SK-N-SH (cell line): ENCODE data around the gene GEMIN7.

ENCODE experiments used
- FOSL2 ChIP-seq: IDR thresholded peaks from 2 replicates; pipeline ENCODE4 v1.4.0; 2012; ENCODE audit warnings: low read depth, mild to moderate bottlenecking, moderate library complexity, borderline replicate concordance
- MEF2A ChIP-seq: IDR thresholded peaks from 2 replicates; pipeline ENCODE4 v1.4.0; 2012; ENCODE audit warnings: low read depth, borderline replicate concordance
- MXI1 ChIP-seq: IDR thresholded peaks from 2 replicates; pipeline ENCODE4 v1.6.1; 2012; ENCODE audit warnings: mild to moderate bottlenecking, low read depth, low read length, improper control_type of control experiment
- NFIC ChIP-seq: IDR thresholded peaks from 2 replicates; pipeline ENCODE4 v1.4.0; 2012; ENCODE audit warnings: borderline replicate concordance
- POLR2AphosphoS5 ChIP-seq: IDR thresholded peaks from 2 replicates; pipeline ENCODE4 v1.6.1; 2012; ENCODE audit warnings: low read depth, low read length
- RFX5 ChIP-seq: IDR thresholded peaks from 2 replicates; pipeline ENCODE4 v1.6.1; 2012; ENCODE audit warnings: mild to moderate bottlenecking, improper control_type of control experiment, low read length
- TF ChIP-seq, protein P1 (sequence below): fragments of 200-600 bp; sonication (generic); IDR thresholded peaks from 2 replicates; pipeline ENCODE4 v1.6.1; 2017; ENCODE audit warnings: antibody characterized with exemption, mild to moderate bottlenecking, moderate library complexity
- TF ChIP-seq, protein P2 (sequence below): IDR thresholded peaks from 2 replicates; pipeline ENCODE4 v1.4.0; 2012; ENCODE audit warnings: low read depth
- TF ChIP-seq, protein P3 (sequence below): IDR thresholded peaks from 2 replicates; pipeline ENCODE4 v1.6.1; 2012; ENCODE audit warnings: mild to moderate bottlenecking, low read depth, low read length, moderate library complexity

DNA sequence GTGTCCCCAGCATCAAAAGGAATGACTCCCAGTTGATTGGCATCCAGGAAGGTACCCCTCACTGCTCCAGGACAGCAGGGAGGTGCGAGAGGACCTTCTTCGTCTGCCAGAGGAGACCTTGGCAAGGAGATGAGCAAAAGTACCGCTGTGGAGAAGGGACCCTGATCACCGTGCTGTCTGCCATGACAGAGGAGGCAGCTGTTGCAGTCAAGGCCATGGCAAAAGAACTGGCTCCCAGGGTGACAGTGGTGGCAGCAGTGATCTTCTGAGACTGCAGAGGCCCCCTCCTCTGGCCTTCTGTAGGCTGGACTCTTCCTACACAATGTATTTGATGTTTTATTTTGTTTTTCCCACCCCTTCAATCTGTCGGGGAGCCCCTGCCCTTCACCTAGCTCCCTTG lies 49.7 kb downstream of the GEMIN7 start:
- TF ChIP-seq, protein P1, sequence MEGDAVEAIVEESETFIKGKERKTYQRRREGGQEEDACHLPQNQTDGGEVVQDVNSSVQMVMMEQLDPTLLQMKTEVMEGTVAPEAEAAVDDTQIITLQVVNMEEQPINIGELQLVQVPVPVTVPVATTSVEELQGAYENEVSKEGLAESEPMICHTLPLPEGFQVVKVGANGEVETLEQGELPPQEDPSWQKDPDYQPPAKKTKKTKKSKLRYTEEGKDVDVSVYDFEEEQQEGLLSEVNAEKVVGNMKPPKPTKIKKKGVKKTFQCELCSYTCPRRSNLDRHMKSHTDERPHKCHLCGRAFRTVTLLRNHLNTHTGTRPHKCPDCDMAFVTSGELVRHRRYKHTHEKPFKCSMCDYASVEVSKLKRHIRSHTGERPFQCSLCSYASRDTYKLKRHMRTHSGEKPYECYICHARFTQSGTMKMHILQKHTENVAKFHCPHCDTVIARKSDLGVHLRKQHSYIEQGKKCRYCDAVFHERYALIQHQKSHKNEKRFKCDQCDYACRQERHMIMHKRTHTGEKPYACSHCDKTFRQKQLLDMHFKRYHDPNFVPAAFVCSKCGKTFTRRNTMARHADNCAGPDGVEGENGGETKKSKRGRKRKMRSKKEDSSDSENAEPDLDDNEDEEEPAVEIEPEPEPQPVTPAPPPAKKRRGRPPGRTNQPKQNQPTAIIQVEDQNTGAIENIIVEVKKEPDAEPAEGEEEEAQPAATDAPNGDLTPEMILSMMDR = no peak
- TF ChIP-seq MXI1 (no peak), POLR2AphosphoS5 (no peak), RFX5 (no peak), MEF2A (no peak), NFIC (no peak), FOSL2 (no peak)
- TF ChIP-seq, protein P2, sequence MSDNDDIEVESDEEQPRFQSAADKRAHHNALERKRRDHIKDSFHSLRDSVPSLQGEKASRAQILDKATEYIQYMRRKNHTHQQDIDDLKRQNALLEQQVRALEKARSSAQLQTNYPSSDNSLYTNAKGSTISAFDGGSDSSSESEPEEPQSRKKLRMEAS = no peak
- TF ChIP-seq, protein P3, sequence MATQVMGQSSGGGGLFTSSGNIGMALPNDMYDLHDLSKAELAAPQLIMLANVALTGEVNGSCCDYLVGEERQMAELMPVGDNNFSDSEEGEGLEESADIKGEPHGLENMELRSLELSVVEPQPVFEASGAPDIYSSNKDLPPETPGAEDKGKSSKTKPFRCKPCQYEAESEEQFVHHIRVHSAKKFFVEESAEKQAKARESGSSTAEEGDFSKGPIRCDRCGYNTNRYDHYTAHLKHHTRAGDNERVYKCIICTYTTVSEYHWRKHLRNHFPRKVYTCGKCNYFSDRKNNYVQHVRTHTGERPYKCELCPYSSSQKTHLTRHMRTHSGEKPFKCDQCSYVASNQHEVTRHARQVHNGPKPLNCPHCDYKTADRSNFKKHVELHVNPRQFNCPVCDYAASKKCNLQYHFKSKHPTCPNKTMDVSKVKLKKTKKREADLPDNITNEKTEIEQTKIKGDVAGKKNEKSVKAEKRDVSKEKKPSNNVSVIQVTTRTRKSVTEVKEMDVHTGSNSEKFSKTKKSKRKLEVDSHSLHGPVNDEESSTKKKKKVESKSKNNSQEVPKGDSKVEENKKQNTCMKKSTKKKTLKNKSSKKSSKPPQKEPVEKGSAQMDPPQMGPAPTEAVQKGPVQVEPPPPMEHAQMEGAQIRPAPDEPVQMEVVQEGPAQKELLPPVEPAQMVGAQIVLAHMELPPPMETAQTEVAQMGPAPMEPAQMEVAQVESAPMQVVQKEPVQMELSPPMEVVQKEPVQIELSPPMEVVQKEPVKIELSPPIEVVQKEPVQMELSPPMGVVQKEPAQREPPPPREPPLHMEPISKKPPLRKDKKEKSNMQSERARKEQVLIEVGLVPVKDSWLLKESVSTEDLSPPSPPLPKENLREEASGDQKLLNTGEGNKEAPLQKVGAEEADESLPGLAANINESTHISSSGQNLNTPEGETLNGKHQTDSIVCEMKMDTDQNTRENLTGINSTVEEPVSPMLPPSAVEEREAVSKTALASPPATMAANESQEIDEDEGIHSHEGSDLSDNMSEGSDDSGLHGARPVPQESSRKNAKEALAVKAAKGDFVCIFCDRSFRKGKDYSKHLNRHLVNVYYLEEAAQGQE = no peak
